ENCODE data around the gene CCDC178.

CCDC178 gene

DNA sequence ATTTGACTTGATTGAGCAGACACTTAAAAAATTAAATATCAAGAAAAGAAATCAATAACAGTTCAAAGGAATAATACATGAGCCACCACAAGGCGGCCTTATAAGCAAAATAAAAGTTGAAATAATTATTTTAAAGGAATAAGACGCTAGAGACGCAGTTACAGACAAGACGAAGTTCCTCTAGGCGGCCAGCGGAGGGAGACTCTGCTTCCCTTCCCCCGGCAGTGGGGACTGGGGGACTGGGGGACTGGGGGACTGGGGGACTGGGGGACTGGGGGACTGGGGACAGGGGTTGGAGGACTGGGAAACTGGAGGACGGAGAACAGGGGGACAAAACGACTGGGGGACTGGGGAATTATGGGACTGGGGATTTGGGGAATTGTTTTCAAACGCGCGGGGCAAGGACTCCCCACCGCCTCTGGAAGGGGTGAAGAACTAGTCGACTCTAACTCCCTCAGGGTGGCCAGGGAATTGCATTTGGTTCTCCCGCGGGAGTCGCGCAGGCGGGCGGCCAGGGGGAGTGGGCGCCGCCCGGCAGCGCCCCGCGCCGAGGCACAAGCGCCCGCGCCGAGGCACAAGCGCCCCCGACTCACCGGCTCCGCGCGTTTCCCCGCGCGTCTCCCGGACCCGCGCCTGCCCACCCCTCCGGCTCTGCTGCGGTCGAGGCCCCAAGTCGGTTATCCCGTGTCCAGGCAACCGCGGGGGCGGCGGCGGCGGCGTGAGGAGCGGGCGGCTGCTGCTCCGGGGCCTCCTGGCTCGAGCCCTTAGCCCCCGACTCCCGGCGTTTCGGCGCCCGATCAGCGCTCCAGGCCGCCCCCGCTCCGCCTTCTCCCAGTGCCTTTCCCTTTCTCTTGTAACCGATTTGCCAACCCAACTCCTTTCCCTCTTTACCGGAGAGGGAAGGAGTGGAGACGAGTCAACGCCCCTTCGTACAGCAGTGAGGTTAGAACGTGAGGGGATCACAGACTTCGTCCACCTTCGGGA lies at the start of gene CCDC178:
Gene CCDC178 (minus strand): TSS at position 662 of the 984 bp plus-strand sequence. CDS start 28,633 bp downstream, outside the sequence.
- TF ChIP-seq, protein P1, sequence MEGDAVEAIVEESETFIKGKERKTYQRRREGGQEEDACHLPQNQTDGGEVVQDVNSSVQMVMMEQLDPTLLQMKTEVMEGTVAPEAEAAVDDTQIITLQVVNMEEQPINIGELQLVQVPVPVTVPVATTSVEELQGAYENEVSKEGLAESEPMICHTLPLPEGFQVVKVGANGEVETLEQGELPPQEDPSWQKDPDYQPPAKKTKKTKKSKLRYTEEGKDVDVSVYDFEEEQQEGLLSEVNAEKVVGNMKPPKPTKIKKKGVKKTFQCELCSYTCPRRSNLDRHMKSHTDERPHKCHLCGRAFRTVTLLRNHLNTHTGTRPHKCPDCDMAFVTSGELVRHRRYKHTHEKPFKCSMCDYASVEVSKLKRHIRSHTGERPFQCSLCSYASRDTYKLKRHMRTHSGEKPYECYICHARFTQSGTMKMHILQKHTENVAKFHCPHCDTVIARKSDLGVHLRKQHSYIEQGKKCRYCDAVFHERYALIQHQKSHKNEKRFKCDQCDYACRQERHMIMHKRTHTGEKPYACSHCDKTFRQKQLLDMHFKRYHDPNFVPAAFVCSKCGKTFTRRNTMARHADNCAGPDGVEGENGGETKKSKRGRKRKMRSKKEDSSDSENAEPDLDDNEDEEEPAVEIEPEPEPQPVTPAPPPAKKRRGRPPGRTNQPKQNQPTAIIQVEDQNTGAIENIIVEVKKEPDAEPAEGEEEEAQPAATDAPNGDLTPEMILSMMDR (IDR thresholded peaks at IDR 0.05; ENCODE audit: unreplicated experiment in 3 of 3): peak; percentile 56 to 69 (median 64)
- H3K36me3 Mint-ChIP-seq (ENCODE audit: low read depth): no peaks in the 10 kb centered on the region

DNA sequence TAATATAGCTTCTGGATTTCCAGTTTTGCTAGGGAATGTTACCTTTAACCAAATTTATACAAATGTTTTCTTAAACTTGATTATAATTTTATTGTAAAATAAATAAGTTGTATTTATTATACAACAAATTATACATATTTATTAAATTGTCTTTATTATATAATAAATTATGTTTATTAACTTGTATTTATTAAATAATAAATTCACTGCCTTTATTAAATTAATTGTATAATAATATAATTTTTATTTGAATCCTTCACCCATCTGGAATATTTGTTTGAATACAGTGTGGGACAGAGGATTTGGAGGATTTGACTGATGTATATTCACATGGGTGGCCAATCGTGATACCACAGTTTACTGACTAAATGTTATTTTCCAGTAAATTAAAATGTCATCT lies 43.4 kb upstream of the CCDC178 start:
- H3K9me3 Mint-ChIP-seq: no peaks in the 10 kb centered on the region
- no peak overlapping the region for H3K27ac Mint-ChIP-seq
- TF ChIP-seq, protein P1 (IDR thresholded peaks at IDR 0.05; ENCODE audit: unreplicated experiment in 3 of 3): no peak
- H3K36me3 Mint-ChIP-seq (ENCODE audit: low read depth): no peaks in the 10 kb centered on the region
- no peaks in the 10 kb centered on the region for H3K27me3 Mint-ChIP-seq (ENCODE audit: low read depth)
- no peak overlapping the region for H3K4me3 Mint-ChIP-seq
- no peaks in the 10 kb centered on the region for H3K4me1 Mint-ChIP-seq

More for the DNA sequence above, at the start of gene CCDC178:
- no peaks in the 10 kb centered on the region for H3K27me3 Mint-ChIP-seq (ENCODE audit: low read depth)
- no peaks in the 10 kb centered on the region for H3K9me3 Mint-ChIP-seq
- H3K27ac Mint-ChIP-seq: peak within 1 kb of the TSS; percentile 88 to 90 (median 89)
- H3K4me1 Mint-ChIP-seq: peaks cover 10% of the 10 kb centered on the region
- H3K4me3 Mint-ChIP-seq: peak within 1 kb of the TSS; percentile 97 to 99 (median 99)

DNA sequence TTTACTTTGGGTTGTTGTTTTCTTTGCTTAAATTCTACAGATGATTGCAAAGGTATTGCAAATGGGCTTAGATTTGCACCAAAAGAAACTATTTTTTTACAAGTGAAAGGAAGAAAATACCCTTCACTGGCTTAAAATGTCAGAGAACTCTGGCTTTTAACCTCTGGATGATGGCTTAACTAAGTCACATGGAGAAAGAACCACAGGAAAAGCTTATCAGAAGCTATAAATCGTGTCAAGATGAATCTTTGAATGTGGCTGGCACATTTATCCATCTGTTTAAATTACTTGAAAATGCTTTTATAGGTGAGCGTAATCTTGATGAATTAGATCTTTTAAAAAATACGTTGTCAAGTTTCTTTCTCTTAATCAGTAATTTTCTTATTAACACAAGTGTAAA lies 32.0 kb upstream of the CCDC178 start:
- TF ChIP-seq, protein P1 (IDR thresholded peaks at IDR 0.05; ENCODE audit: unreplicated experiment in 3 of 3): no peak
- H3K27ac Mint-ChIP-seq: no peak overlapping the region
- H3K27me3 Mint-ChIP-seq (ENCODE audit: low read depth): no peaks in the 10 kb centered on the region
- peaks cover 7% of the 10 kb centered on the region for H3K4me1 Mint-ChIP-seq
- H3K9me3 Mint-ChIP-seq: no peaks in the 10 kb centered on the region
- H3K4me3 Mint-ChIP-seq: no peak overlapping the region
- H3K36me3 Mint-ChIP-seq (ENCODE audit: low read depth): no peaks in the 10 kb centered on the region

- Mint-ChIP-seq H3K27ac (peak overlapping the region in 1 of 3 experiments; percentile 16), H3K27me3 (ENCODE audit: low read depth) (no peaks in the 10 kb centered on the region), H3K4me3 (no peak overlapping the region), H3K9me3 (no peaks in the 10 kb centered on the region), H3K36me3 (ENCODE audit: low read depth) (no peaks in the 10 kb centered on the region), H3K4me1 (peaks cover 7% of the 10 kb centered on the region)
- TF ChIP-seq, protein P1 (IDR thresholded peaks at IDR 0.05; ENCODE audit: unreplicated experiment in 3 of 3): no peak
Observed at GRCh38 chr18:33470216-33470615, 29.7 kb upstream of the CCDC178 start.

DNA sequence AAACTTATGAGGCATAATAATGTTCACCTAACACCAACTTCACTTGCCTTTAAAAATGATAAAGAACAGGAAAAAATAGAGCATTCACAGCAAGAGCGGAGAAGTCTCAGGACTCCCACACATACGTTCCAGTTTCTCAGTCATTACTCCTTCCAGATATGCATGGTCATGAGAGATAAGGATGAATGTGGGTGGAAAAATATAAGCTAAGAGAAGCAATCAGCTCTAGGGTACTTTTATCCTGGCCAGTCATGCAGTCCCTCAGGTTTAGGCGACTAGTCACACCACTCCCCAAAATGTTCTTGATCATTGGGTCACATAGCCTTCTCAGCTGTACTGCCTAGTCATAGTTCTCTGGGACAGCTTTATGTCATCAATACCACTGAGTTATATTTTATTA lies 29.2 kb upstream of the CCDC178 start:
- Mint-ChIP-seq H3K4me3 (no peak overlapping the region), H3K9me3 (no peaks in the 10 kb centered on the region), H3K4me1 (peaks cover 7% of the 10 kb centered on the region), H3K36me3 (ENCODE audit: low read depth) (no peaks in the 10 kb centered on the region), H3K27me3 (ENCODE audit: low read depth) (no peaks in the 10 kb centered on the region), H3K27ac (peak overlapping the region; percentile 16 to 38 (median 22))
- TF ChIP-seq, protein P1 (IDR thresholded peaks at IDR 0.05; ENCODE audit: unreplicated experiment in 3 of 3): no peak

All from nephron (organoid).